ENCODE data around the gene CASP7.

DNA sequence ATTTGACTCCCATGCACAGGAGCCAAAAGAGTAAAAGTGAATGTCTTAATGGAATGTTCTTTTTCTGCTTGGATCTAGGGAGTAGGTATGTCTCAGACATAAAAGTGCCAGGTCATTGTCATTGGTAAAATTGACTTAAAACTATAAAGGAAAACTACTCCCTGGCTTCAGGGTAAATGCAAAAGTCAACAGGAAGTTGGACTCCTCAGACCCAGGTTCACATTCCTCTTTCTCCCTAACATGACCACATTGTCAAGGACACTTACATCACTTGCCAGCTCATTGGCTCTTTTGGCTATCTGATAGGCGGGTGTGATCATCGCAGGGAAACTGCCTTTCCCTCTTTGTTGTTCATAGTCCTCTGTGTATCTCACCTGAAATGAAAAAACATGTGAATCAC, 29.5 kb upstream of the CASP7 start:
- TF ChIP-seq, protein P1, sequence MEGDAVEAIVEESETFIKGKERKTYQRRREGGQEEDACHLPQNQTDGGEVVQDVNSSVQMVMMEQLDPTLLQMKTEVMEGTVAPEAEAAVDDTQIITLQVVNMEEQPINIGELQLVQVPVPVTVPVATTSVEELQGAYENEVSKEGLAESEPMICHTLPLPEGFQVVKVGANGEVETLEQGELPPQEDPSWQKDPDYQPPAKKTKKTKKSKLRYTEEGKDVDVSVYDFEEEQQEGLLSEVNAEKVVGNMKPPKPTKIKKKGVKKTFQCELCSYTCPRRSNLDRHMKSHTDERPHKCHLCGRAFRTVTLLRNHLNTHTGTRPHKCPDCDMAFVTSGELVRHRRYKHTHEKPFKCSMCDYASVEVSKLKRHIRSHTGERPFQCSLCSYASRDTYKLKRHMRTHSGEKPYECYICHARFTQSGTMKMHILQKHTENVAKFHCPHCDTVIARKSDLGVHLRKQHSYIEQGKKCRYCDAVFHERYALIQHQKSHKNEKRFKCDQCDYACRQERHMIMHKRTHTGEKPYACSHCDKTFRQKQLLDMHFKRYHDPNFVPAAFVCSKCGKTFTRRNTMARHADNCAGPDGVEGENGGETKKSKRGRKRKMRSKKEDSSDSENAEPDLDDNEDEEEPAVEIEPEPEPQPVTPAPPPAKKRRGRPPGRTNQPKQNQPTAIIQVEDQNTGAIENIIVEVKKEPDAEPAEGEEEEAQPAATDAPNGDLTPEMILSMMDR (IDR thresholded peaks at IDR 0.05 in 4 of 5, conservative IDR thresholded peaks at IDR 0.05 in 1 of 5): no peak
- no peak for TF ChIP-seq POLR2A (IDR thresholded peaks at IDR 0.05)

Data from gastrocnemius medialis (tissue), 4 donors.